Caco-2 (cell line): Measurements from ENCODE around the gene TMEM30A. TPM values are rescaled to one million over a fixed set of nuclear protein-coding genes. Genes with fewer than 3 reads are reported as not detected.

Experiments used
- BruUV-seq: library from RNA; stranded (reverse); fragments of 400-500 nt; replicated peaks from 2 replicates; lab custom pipeline; 2021; lab: Mats Ljungman, UMichigan
- CTCF ChIA-PET: fragments of 300-600 bp; sonication (Branson Sonifier 250); formaldehyde crosslinking; loops from one replicate; lab custom pipeline; 2022; ENCODE audit warnings: antibody characterized with exemption; lab: Charles Lee
- POLR2A ChIA-PET: fragments of 300-600 bp; sonication (Branson Sonifier 250); formaldehyde crosslinking; loops from one replicate; lab custom pipeline; 2022; ENCODE audit warnings: antibody characterized with exemption; lab: Charles Lee
- DNase-seq, 2 experiments: peaks; one replicate each; pipeline versions ENCODE4 v3.0.0 to v3.0.0-alpha.2; 2020 to 2022
- H3K27me3 ChIP-seq: replicated peaks from 2 replicates; pipeline ENCODE4 v1.6.0; 2011; ENCODE audit warnings: low read length; ENCODE audit not compliant: control insufficient read depth, insufficient read depth
- H3K36me3 ChIP-seq: 2 replicates; pipeline ENCODE4 v1.5.1; 2011; ENCODE audit warnings: low read length; ENCODE audit not compliant: control insufficient read depth, insufficient read depth
- H3K4me1 ChIP-seq: fragments of 250-450 bp; sonication (Bioruptor Pico); 2 replicates; pipeline ENCODE4 v1.5.1; 2020; ENCODE audit warnings: mild to moderate bottlenecking
- H3K4me3 ChIP-seq: 2 replicates; pipeline ENCODE4 v1.5.1; 2011; ENCODE audit warnings: low read depth, mild to moderate bottlenecking, control low read depth, low read length
- H3K9me3 ChIP-seq: fragments of 250-450 bp; sonication (Bioruptor Pico); 2 replicates; pipeline ENCODE4 v1.5.1; 2020; ENCODE audit warnings: mild to moderate bottlenecking, moderate library complexity
- H3K27ac Mint-ChIP-seq: one replicate; pipeline ENCODE4 v1.8.0; 2022; ENCODE audit warnings: mixed read lengths; ENCODE audit not compliant: unreplicated experiment
- H3K27me3 Mint-ChIP-seq: one replicate; pipeline ENCODE4 v1.8.0; 2022; ENCODE audit warnings: mixed read lengths; ENCODE audit not compliant: insufficient read depth, unreplicated experiment
- H3K36me3 Mint-ChIP-seq: one replicate; pipeline ENCODE4 v1.8.0; 2022; ENCODE audit warnings: mild to moderate bottlenecking, mixed read lengths; ENCODE audit not compliant: insufficient read depth, unreplicated experiment
- H3K4me1 Mint-ChIP-seq: one replicate; pipeline ENCODE4 v1.8.0; 2022; ENCODE audit warnings: low read depth, mixed read lengths; ENCODE audit not compliant: unreplicated experiment
- H3K4me3 Mint-ChIP-seq: one replicate; pipeline ENCODE4 v1.8.0; 2022; ENCODE audit warnings: mild to moderate bottlenecking, moderate library complexity, mixed read lengths; ENCODE audit not compliant: unreplicated experiment
- H3K9me3 Mint-ChIP-seq: one replicate; pipeline ENCODE4 v1.8.0; 2022; ENCODE audit warnings: mixed read lengths; ENCODE audit not compliant: unreplicated experiment
- CTCF ChIP-seq, 2 experiments: fragments of 200-600 bp in 1 of 2; IDR thresholded peaks; 1 replicate in 1 of 2; 2 replicates in 1 of 2; pipeline versions ENCODE4 v1.5.1 to v1.8.0; 2011 to 2022; ENCODE audit warnings: antibody characterized with exemption in 1 of 2, control low read depth in 1 of 2, inconsistent platforms in 1 of 2, low read depth in 1 of 2, low read length in 1 of 2, mild to moderate bottlenecking in 1 of 2, moderate library complexity in 1 of 2; ENCODE audit not compliant: insufficient read depth in 1 of 2, severe bottlenecking in 1 of 2, unreplicated experiment in 1 of 2
- intact Hi-C: fragments of 100-400 bp; cut with micrococcal nuclease; formaldehyde crosslinking; loops from one replicate; pipeline ENCODE4 v1.10.0; 2022; ENCODE audit not compliant: unreplicated experiment
- total RNA-seq: library from RNA; stranded (reverse); gene quantifications from 2 replicates; pipeline ENCODE4 v1.2.3, GENCODE V29; 2022

TMEM30A gene
- total RNA-seq, 1 experiment from 2014 or later: 55.8 TPM

- Mint-ChIP-seq H3K27ac (no peak overlapping the region), H3K9me3 (no peaks in the 10 kb centered on the region), H3K36me3 (peaks cover 23% of the 10 kb centered on the region), H3K4me1 (no peaks in the 10 kb centered on the region), H3K27me3 (no peaks in the 10 kb centered on the region), H3K4me3 (no peak overlapping the region)
- Histone ChIP-seq H3K4me3 (no peak overlapping the region), H3K27me3 (no peaks in the 10 kb centered on the region), H3K36me3 (0 out of 2 replicates have a peak, but pooled peaks cover 1% of the 10 kb centered on the region), H3K4me1 (no peaks in the 10 kb centered on the region), H3K9me3 (no peaks in the 10 kb centered on the region)
- CTCF ChIA-PET: no interaction called here
- POLR2A ChIA-PET: no interaction called here
- DNase-seq: no peak
- TF ChIP-seq CTCF (IDR thresholded peaks at IDR 0.05; ENCODE audit: insufficient read depth in 1 of 2, low read depth in 1 of 2, low read length in 1 of 2, severe bottlenecking in 1 of 2, unreplicated experiment in 1 of 2): no peak
- no TSS peak for BruUV-seq
- intact Hi-C loops: no loop called here
Observed at GRCh38 chr6:75234126-75234865, 50.3 kb downstream of the TMEM30A start.

GRCh38 chr6:75233092-75233615 lies 51.4 kb downstream of the TMEM30A start:
- Mint-ChIP-seq H3K4me3 (no peak overlapping the region), H3K36me3 (peaks cover 16% of the 10 kb centered on the region), H3K9me3 (no peaks in the 10 kb centered on the region), H3K4me1 (no peaks in the 10 kb centered on the region), H3K27me3 (no peaks in the 10 kb centered on the region), H3K27ac (no peak overlapping the region)
- H3K4me3 ChIP-seq: no peak overlapping the region
- POLR2A ChIA-PET: no interaction called here
- H3K27me3 ChIP-seq: no peaks in the 10 kb centered on the region
- intact Hi-C loops: no loop called here
- no TSS peak for BruUV-seq
- no peaks in the 10 kb centered on the region for H3K4me1 ChIP-seq
- H3K36me3 ChIP-seq: no peaks in the 10 kb centered on the region
- CTCF ChIA-PET: no interaction called here
- H3K9me3 ChIP-seq: no peaks in the 10 kb centered on the region
- no peak for TF ChIP-seq CTCF (IDR thresholded peaks at IDR 0.05; ENCODE audit: insufficient read depth in 1 of 2, low read depth in 1 of 2, low read length in 1 of 2, severe bottlenecking in 1 of 2, unreplicated experiment in 1 of 2)
- DNase-seq: no peak

GRCh38 chr6:75230484-75231325 lies 53.9 kb downstream of the TMEM30A start:
- peak; percentile 61 to 75 for TF ChIP-seq CTCF (IDR thresholded peaks at IDR 0.05; ENCODE audit: insufficient read depth in 1 of 2, low read depth in 1 of 2, low read length in 1 of 2, severe bottlenecking in 1 of 2, unreplicated experiment in 1 of 2)
- Histone ChIP-seq H3K4me3 (no peak overlapping the region), H3K4me1 (no peaks in the 10 kb centered on the region), H3K27me3 (no peaks in the 10 kb centered on the region), H3K36me3 (no peaks in the 10 kb centered on the region), H3K9me3 (no peaks in the 10 kb centered on the region)
- peak in 1 of 2 experiments; percentile 48 for DNase-seq
- H3K4me3 Mint-ChIP-seq: no peak overlapping the region
- ChIA-PET POLR2A (no interaction called here), CTCF (no interaction called here)
- no peaks in the 10 kb centered on the region for H3K4me1 Mint-ChIP-seq
- no peak overlapping the region for H3K27ac Mint-ChIP-seq
- H3K9me3 Mint-ChIP-seq: no peaks in the 10 kb centered on the region
- no TSS peak for BruUV-seq
- intact Hi-C loops: loop anchor here (1.0 kb wide), 1 partner anchor 21 kb away; no protein-coding TSS in a partner anchor
- peaks cover 2% of the 10 kb centered on the region for H3K36me3 Mint-ChIP-seq
- no peaks in the 10 kb centered on the region for H3K27me3 Mint-ChIP-seq
